GM21381 (cell line): ENCODE data around the gene SAMD10.
"Not testable (repeated sequence)": the region's sequence is repeated elsewhere in the genome, so short reads cannot be mapped to it uniquely, and the experiment has no call there.

Experiments used
- ATAC-seq: cut with Tn5 transposase; IDR thresholded peaks from one replicate; pipeline ENCODE4 v1.9.1; 2021; ENCODE audit warnings: mild to moderate bottlenecking, moderate library complexity; ENCODE audit not compliant: unreplicated experiment

SAMD10 gene

DNA sequence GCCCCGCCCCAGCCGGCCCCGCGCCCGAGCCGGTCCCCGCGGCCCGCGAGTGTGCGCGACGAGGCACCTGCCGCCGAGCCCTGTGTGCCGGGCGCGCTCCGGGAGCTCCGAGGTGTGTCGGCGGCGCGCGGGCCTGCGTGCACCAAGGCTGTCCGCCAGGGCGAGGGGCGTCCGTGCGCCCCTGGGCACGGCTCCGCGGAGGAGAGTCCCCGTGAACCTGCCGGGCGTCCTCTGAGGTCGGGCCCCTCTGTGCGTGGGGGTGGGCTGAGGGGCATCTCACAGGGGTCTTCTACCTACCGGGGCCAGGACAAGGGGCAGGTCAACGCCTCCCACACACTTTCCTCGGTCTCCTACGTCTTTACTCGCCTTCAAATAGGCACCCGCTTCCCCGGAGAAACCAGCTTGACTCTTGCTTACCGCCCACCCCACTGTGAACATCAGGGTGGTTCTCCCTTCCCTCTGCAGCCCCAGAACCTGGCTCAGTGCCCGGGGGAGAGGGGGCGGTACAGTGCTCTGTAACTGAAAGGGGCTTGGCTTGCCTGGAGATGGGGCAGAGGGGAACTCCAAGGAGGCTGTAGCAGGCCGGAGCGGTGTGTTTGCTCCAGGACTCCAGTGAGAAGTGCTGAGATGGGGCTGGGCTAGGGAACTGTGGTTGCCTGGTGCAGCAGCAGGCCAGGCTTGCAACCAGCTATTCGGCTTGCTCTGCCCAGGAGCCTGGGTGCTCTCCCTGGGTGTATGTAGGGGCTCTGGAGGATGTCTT is at the start of gene SAMD10:
SAMD10 (minus strand) TSS at position 86 of the 760 bp plus-strand sequence. CDS start 175 bp downstream, outside the sequence.
- peak; percentile 29 for ATAC-seq

- ATAC-seq, result no peak
These were observed 48.7 kb upstream of the SAMD10 start for GRCh38 chr20:64027981-64028685.

DNA sequence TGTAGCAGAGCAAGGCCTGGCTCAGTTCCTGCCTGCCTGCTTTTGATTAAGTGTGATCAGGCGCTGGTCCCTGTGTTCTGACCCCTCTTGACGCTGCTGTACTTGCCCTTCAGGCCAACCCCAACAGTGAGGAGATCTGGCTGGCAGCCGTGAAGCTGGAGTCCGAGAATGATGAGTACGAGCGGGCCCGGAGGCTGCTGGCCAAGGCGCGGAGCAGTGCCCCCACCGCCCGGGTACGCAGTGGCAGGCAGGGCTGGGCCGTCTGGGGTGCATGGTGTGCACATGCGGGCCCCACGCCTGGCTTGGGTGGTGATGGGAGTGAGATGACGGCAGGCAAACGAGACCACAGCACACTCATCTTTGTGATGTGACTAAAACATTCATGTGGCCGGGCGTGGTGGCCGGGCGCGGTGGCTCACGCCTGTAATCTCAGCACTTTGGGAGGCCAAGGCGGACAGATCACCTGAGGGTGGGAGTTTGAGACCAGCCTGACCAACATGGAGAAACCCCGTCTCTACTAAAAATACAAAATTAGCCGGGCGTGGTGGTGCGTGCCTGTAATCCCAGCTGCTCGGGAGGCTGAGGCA is 46.5 kb upstream of the SAMD10 start:
- no peak for ATAC-seq

GRCh38 chr20:64025101-64025825 is 45.8 kb upstream of the SAMD10 start:
- no peak for ATAC-seq

DNA sequence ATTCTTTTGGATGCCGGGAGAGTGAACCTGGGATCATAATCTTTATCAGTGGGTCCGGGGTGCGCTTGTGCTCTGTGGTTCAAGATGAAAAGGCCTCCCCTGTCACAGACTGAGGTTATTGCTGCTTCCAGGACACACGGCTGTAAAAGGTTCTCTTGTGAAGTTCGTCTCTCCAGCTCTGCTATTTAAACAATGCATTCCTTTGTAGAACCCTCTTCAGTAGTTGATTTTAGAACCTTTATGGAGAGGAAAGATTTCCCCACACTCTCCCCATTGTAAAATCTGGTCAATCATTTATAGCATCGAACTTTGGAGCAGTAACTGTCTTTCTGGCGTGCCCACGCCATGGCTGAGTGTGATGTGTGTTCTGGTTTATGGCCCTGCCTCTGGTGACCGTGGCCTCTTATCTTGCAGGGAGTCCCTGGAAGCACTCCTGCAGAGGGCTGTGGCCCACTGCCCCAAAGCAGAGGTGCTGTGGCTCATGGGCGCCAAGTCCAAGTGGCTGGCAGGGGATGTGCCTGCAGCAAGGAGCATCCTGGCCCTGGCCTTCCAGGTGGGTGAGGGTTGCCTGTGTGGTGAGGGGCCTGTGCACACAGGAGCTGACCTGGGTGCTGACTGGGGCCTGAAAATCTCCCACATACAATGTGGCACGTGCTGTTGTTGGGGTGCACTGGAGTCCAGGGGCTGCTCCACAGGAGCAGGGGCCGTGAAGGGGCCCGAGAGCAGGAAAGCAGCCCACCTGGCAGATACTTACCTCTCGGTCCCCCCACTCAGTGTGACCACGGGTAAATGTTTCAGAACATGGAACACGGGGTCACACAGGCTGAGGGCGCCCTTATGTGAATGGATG is 44.9 kb upstream of the SAMD10 start:
- no peak for ATAC-seq

DNA sequence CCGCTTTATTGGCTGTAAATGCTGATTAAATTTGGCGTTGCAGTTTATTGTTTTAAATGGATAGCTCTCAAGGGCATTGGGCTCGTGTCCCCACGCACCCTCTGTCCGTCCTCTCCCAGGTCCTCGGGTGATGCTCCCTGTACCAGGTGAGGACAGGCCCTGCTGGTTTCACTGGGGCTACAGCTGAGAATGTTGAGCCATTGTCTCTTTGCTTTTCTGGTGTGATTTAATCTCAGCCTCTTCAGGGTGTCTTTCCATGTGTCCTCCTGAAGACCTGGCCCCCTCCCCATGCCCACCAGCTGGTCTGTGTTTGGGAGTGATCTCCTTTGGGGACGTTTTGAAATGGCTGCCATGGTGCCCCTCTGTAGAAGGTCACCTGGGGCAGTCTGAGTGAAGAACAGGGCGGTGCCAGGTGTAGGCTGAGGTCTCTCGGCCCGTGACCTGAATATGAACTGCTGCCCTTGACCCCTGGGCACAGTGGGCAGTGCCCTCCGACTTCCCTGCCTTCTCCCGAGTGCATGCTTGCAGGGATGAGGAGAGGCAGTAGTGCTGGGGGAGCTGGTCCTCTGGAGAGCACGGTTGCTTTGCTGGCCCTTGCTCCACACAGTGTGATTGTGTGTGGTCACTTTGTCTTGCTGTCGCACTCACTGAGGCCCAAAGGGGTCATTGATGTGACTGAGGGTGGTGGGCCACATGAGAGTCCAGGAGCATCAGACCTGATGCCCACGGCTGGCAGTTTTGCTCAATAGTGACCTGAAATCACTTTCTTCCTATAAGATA is 44.1 kb upstream of the SAMD10 start:
- ATAC-seq, result no peak

DNA sequence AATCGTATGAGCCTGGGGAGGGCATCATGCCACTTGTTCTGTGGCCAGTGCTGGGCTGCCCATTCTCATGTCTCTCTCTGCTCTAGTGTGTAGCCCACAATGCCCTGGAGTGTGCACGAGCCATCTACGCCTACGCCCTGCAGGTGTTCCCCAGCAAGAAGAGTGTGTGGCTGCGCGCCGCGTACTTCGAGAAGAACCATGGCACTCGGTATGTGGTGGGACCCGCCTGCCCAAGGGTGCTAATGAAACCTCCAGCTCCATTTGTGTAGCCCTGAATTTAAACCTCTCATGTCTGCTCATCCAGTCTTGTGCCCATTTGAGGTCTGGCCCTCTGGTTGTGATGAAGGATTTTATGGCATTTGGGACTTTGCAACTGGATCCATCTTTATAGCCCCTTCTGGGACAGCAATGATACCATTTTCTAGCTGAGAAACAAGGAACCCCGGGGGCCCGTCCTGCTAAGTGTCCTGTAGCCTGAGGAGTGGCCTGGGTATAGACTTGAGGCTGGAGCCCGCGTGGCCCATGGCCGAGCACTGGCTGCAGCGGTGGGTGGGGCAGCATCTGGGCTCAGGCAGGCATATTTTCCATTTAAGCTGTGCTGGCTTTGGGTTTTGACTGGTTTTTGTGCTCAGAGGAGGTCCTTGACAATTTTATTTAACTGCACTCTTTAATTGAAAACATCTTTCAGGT is 43.4 kb upstream of the SAMD10 start:
- ATAC-seq, result no peak

DNA sequence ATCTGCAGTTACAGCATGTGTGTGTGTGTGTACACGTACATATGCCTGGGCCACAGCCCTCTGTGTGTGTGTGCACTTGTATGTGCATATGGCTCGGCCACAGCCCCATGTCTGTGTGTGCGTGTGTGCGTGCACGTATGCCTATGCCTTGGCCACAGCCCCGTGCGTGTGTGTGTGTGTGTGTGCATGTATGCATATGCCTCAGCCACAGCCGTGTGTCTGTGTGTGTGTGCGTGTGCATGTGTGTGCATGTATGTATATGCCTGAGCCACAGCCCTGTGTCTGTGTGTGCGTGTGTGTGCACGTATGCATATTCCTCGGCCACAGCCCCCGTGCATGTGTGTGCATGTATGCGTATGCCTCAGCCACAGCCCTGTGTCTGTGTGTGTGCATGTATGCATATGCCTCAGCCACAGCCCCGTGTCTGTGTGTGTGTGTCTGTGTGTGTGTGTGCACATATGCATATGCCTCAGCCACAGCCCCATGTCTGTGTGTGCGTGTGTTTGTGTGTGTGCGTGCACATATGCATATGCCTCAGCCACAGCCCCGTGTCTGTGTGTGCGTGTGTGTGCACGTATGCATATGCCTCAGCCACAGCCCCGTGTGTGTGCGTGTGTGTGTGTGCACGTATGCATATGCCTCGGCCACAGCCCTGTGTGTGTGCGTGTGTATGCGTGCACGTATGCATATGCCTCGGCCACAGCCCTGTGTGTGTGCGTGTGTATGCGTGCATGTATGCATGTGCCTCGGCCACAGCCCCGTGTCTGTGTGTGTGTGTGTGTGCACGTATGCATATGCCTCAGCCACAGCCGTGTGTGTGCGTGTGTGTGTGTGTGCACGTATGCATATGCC is 41.9 kb upstream of the SAMD10 start:
- ATAC-seq, result no peak

GRCh38 chr20:64015635-64016034 is 36.2 kb upstream of the SAMD10 start:
- no peak for ATAC-seq

DNA sequence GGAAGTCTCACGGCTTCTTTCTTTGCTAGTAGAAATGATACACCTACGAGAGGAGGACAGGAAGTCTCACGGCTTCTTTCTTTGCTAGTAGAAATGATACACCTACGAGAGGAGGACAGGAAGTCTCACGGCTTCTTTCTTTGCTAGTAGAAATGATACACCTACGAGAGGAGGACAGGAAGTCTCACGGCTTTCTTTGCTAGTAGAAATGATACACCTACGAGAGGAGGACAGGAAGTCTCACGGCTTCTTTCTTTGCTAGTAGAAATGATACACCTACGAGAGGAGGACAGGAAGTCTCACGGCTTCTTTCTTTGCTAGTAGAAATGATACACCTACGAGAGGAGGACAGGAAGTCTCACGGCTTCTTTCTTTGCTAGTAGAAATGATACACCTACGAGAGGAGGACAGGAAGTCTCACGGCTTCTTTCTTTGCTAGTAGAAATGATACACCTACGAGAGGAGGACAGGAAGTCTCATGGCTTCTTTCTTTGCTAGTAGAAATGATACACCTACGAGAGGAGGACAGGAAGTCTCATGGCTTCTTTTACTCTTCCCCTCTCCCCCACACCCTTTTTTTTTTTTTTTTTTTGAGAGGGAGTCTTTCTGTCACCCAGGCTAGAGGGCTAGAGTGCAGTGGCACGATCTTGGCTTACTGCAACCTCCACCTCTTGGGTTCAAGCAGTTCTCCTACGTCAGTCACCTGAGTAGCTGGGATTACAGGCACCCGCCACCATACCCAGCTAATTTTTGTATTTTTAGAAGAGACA is 33.1 kb upstream of the SAMD10 start:
- not testable (repeated sequence) for ATAC-seq

DNA sequence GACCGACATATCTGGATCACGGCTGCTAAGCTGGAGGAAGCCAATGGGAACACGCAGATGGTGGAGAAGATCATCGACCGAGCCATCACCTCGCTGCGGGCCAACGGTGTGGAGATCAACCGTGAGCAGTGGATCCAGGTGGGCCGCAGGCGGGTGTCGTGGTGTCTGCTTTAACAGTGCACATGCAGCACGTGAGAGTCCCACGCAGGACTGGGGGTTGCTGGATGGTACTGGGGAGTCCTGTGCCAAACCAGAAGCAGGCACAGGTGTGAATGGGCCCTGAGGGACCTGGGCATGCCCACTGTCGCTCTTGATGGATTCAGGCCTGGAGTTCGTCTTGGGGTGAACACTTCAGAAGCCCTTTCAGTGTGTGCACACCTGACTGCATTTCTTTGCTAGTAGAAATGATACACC is 31.9 kb upstream of the SAMD10 start:
- ATAC-seq, result no peak

DNA sequence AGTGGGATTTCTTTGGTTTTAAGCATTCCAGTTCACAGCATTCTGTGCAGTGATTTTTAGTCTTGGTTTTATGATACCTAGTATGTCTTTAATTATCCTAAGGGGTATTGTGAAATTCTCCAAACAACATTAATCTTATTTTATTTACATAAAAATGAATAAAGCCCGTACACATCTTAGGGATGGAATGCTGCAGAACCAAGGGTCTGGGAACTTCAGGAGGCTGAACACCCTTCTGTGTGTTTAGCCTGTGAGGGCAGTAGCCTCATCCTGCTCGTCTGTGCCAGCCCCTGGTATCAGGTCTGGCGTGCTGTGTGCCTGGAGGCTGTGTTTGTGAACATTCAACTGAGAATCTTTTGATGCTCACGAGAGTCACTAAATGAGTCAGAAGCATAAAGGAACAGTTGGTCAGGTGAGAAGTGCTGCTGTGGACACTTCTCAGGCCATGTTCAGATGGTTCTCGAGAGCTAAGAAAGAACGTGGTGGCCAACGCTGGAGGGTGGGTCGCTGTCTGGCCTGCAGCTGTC is 31.3 kb upstream of the SAMD10 start:
- no peak for ATAC-seq

- ATAC-seq, result no peak
These were observed 30.5 kb upstream of the SAMD10 start for GRCh38 chr20:64009811-64010387.

- no peak for ATAC-seq
These were observed 27.5 kb upstream of the SAMD10 start for GRCh38 chr20:64006902-64007301.

- ATAC-seq, result no peak
These were observed 27.0 kb upstream of the SAMD10 start for GRCh38 chr20:64006490-64006889.

DNA sequence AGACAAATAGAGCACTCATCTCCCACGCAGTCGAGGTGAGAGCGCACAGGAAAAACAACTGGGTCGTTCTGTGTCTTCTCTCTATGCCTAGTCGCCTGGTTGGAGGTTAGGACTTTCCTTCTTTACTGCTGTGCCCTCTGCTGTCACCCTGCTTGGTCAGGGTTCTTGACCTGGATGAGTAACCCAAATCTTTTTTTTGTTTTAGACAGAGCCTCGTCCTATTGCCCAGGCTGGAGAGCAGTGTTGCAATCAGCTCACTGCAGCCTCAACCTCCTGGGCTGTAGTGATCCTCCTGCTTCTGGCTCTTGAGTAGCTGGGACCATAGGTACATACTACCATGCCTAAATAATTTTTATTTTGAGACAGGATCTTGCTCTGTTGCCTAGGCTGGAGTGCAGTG is 26.0 kb upstream of the SAMD10 start:
- no peak for ATAC-seq
